ENCODE measurements around the gene LRG1. TPM values are rescaled to one million over a fixed set of nuclear protein-coding genes. Genes with fewer than 3 reads are reported as not detected.

Gene LRG1
- total RNA-seq, 1 experiment from 2014 or later, result 0.81 TPM

DNA sequence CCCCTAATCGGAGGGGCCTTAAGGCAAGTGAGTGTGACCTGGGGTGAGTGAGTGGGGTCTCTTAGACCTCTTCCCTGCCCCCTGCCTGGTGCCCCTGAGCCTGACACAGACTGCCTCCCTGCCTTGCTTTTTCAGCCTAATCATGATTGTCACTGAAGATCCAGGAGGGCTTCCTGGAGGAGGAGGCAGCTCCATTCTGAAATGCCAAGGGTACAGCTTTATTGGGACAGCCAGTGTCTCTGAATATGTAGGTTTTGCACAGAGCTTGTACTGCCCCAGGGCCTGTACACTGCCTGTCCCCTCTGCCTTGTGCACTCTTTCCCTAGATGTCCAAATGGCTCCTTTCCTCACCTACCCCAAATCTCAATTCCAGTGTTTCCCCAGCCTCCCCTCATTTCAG, 45.7 kb upstream of the LRG1 start (continued):
- TF ChIP-seq, protein P1, sequence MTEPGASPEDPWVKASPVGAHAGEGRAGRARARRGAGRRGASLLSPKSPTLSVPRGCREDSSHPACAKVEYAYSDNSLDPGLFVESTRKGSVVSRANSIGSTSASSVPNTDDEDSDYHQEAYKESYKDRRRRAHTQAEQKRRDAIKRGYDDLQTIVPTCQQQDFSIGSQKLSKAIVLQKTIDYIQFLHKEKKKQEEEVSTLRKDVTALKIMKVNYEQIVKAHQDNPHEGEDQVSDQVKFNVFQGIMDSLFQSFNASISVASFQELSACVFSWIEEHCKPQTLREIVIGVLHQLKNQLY (CRISPR knock-in tag; IDR thresholded peaks at IDR 0.05), result no peak
- TF ChIP-seq PRRX2 (CRISPR knock-in tag; IDR thresholded peaks at IDR 0.05), result no peak
- no peak for TF ChIP-seq ETV6 (CRISPR knock-in tag; IDR thresholded peaks at IDR 0.05)
- no peak for TF ChIP-seq GTF2I (CRISPR knock-in tag; conservative IDR thresholded peaks at IDR 0.05)
- no peak for TF ChIP-seq E2F5 (CRISPR knock-in tag; IDR thresholded peaks at IDR 0.05)
- no peak for TF ChIP-seq ATF3 (CRISPR knock-in tag; conservative IDR thresholded peaks at IDR 0.05)
- TF ChIP-seq JAZF1 (CRISPR knock-in tag; IDR thresholded peaks at IDR 0.05), result no peak
- no peak for TF ChIP-seq PREB (CRISPR knock-in tag; IDR thresholded peaks at IDR 0.05; ENCODE audit: borderline replicate concordance)
- TF ChIP-seq RORB (CRISPR knock-in tag; IDR thresholded peaks at IDR 0.05), result no peak
- no peak for TF ChIP-seq NR1H2 (CRISPR knock-in tag; IDR thresholded peaks at IDR 0.05)

- Mint-ChIP-seq H3K27me3 (ENCODE audit: low read depth) (peaks cover 56% of the 10 kb centered on the region), H3K27ac (no peak overlapping the region), H3K36me3 (no peaks in the 10 kb centered on the region), H3K4me3 (peak overlapping the region; percentile 68), H3K4me1 (peaks cover 20% of the 10 kb centered on the region), H3K9me3 (no peaks in the 10 kb centered on the region)
- CTCF ChIA-PET, result interaction anchor here (0.6 to 3.0 kb wide), 21 partner anchors 7 to 1271 kb away, joined by 3 to 22 read pairs (median 4); partner anchors contain the start of genes FEM1A and PLIN5
- ATAC-seq (peak; percentile 7), DNase-seq (ENCODE audit: low spot score) (peak; percentile 60)
- POLR2A ChIA-PET, result interaction anchor here (0.5 to 1.1 kb wide), 4 partner anchors 12 to 110 kb away, joined by 3 read pairs; no protein-coding TSS in a partner anchor
- TF ChIP-seq GTF2I (CRISPR knock-in tag; conservative IDR thresholded peaks at IDR 0.05) (peak; percentile 83), PREB (CRISPR knock-in tag; IDR thresholded peaks at IDR 0.05; ENCODE audit: borderline replicate concordance) (no peak), NFYB (CRISPR knock-in tag; conservative IDR thresholded peaks at IDR 0.05; ENCODE audit: low read depth) (peak; percentile 67), ARID4B (CRISPR knock-in tag; IDR thresholded peaks at IDR 0.05; ENCODE audit: borderline replicate concordance) (peak; percentile 40; the same call in 1 of the 2 replicates), USF1 (CRISPR knock-in tag; IDR thresholded peaks at IDR 0.05) (no peak)
- TF ChIP-seq, protein P2, sequence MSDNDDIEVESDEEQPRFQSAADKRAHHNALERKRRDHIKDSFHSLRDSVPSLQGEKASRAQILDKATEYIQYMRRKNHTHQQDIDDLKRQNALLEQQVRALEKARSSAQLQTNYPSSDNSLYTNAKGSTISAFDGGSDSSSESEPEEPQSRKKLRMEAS (CRISPR knock-in tag; IDR thresholded peaks at IDR 0.05), result peak; percentile 32; the same call in 1 of the 2 replicates
- TF ChIP-seq, protein P3, sequence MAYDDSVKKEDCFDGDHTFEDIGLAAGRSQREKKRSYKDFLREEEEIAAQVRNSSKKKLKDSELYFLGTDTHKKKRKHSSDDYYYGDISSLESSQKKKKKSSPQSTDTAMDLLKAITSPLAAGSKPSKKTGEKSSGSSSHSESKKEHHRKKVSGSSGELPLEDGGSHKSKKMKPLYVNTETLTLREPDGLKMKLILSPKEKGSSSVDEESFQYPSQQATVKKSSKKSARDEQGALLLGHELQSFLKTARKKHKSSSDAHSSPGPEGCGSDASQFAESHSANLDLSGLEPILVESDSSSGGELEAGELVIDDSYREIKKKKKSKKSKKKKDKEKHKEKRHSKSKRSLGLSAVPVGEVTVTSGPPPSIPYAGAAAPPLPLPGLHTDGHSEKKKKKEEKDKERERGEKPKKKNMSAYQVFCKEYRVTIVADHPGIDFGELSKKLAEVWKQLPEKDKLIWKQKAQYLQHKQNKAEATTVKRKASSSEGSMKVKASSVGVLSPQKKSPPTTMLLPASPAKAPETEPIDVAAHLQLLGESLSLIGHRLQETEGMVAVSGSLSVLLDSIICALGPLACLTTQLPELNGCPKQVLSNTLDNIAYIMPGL (CRISPR knock-in tag; IDR thresholded peaks at IDR 0.05), result peak; percentile 15; the same call in 1 of the 2 replicates
These were observed 45.0 kb upstream of the LRG1 start for GRCh38 chr19:4584670-4585460.

Data from WTC11 (cell line).